ENCODE measurements around the gene RBM4.
"Not testable (repeated sequence)": the region's sequence is repeated elsewhere in the genome, so short reads cannot be mapped to it uniquely, and the experiment has no call there.

RBM4 gene

DNA sequence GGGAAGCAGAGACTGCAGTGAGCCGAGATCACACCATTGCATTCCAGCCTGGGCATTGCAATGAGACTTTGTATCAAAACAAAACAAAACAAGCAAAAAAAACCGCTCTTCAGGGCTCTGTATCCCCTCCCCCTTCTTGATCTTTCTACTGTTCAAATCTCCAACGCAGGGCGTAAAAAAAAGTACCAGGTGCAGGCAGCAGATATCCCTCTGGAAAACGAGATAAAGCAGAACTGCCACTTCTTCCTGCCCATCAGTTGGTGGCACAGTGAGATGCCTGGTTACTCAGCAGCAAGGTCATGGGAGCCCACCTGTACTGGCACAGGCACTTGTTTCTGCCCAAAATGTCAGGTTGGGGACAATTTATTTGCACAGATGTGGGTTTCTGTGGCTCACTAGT, 34.3 kb upstream of the RBM4 start:
- no peak for TF ChIP-seq CTCF (IDR thresholded peaks at IDR 0.05; ENCODE audit: low read depth, low read length, missing control alignments)
- no peak overlapping the region for H3K4me3 ChIP-seq (ENCODE audit: low read depth, low read length)
- in situ Hi-C loops (cut with HindIII; ENCODE audit: low sequenced_read_pairs), result no loop called here
- DNase-seq (ENCODE audit: low read depth), result no peak

- DNase-seq (ENCODE audit: low read depth); in situ Hi-C loops (cut with HindIII; ENCODE audit: low sequenced_read_pairs); H3K4me3 ChIP-seq (ENCODE audit: low read depth, low read length): not testable (repeated sequence)
Observed at GRCh38 chr11:66606608-66607007, 31.9 kb upstream of the RBM4 start.

GRCh38 chr11:66607126-66607834, 31.2 kb upstream of the RBM4 start:
- DNase-seq (ENCODE audit: low read depth), result peak; percentile 86
- in situ Hi-C loops (cut with HindIII; ENCODE audit: low sequenced_read_pairs), result no loop called here
- TF ChIP-seq CTCF (IDR thresholded peaks at IDR 0.05; ENCODE audit: low read depth, low read length, missing control alignments), result no peak
- H3K4me3 ChIP-seq (ENCODE audit: low read depth, low read length), result no peak overlapping the region

GRCh38 chr11:66609721-66610617, 28.5 kb upstream of the RBM4 start:
- DNase-seq (ENCODE audit: low read depth), result no peak
- no peak for TF ChIP-seq CTCF (IDR thresholded peaks at IDR 0.05; ENCODE audit: low read depth, low read length, missing control alignments)
- in situ Hi-C loops (cut with HindIII; ENCODE audit: low sequenced_read_pairs), result no loop called here

GRCh38 chr11:66612458-66612857, 26.0 kb upstream of the RBM4 start:
- DNase-seq (ENCODE audit: low read depth), result no peak
- in situ Hi-C loops (cut with HindIII; ENCODE audit: low sequenced_read_pairs), result no loop called here
- TF ChIP-seq CTCF (IDR thresholded peaks at IDR 0.05; ENCODE audit: low read depth, low read length, missing control alignments), result no peak
- H3K4me3 ChIP-seq (ENCODE audit: low read depth, low read length), result no peak overlapping the region

More at GRCh38 chr11:66609721-66610617, 28.5 kb upstream of the RBM4 start:
- H3K4me3 ChIP-seq (ENCODE audit: low read depth, low read length), result no peak overlapping the region

- DNase-seq (ENCODE audit: low read depth), result no peak
- no peak for TF ChIP-seq CTCF (IDR thresholded peaks at IDR 0.05; ENCODE audit: low read depth, low read length, missing control alignments)
- in situ Hi-C loops (cut with HindIII; ENCODE audit: low sequenced_read_pairs), result no loop called here
- H3K4me3 ChIP-seq (ENCODE audit: low read depth, low read length), result no peak overlapping the region
Observed at GRCh38 chr11:66614073-66614472, 24.4 kb upstream of the RBM4 start.
